ENCODE measurements around the gene BCAS3.

BCAS3 gene

GRCh38 chr17:61328351-61328750 lies 650.7 kb downstream of the BCAS3 start:
- no peak overlapping the region for H2AFZ ChIP-seq (ENCODE audit: low read depth)
- H3K27me3 ChIP-seq (ENCODE audit: insufficient read depth, low read depth): no peaks in the 10 kb centered on the region
- TF ChIP-seq, protein P1, sequence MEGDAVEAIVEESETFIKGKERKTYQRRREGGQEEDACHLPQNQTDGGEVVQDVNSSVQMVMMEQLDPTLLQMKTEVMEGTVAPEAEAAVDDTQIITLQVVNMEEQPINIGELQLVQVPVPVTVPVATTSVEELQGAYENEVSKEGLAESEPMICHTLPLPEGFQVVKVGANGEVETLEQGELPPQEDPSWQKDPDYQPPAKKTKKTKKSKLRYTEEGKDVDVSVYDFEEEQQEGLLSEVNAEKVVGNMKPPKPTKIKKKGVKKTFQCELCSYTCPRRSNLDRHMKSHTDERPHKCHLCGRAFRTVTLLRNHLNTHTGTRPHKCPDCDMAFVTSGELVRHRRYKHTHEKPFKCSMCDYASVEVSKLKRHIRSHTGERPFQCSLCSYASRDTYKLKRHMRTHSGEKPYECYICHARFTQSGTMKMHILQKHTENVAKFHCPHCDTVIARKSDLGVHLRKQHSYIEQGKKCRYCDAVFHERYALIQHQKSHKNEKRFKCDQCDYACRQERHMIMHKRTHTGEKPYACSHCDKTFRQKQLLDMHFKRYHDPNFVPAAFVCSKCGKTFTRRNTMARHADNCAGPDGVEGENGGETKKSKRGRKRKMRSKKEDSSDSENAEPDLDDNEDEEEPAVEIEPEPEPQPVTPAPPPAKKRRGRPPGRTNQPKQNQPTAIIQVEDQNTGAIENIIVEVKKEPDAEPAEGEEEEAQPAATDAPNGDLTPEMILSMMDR (conservative IDR thresholded peaks at IDR 0.05; ENCODE audit: low read depth, low read length): no peak
- H3K4me2 ChIP-seq: no peak overlapping the region
- no peaks in the 10 kb centered on the region for H3K4me1 ChIP-seq (ENCODE audit: low read depth, poor library complexity, severe bottlenecking)
- no peaks in the 10 kb centered on the region for H3K36me3 ChIP-seq (ENCODE audit: insufficient read depth)
- no peak overlapping the region for H3K27ac ChIP-seq
- no peaks in the 10 kb centered on the region for H4K20me1 ChIP-seq (ENCODE audit: insufficient read depth)
- no peak overlapping the region for H3K4me3 ChIP-seq (IDR thresholded peaks at IDR 0.05; ENCODE audit: insufficient read depth, low read depth, low read length)
- H3K9ac ChIP-seq: no peak overlapping the region
- H3K79me2 ChIP-seq (ENCODE audit: insufficient read depth, low read depth): no peaks in the 10 kb centered on the region

GRCh38 chr17:61330174-61331150 lies 652.8 kb downstream of the BCAS3 start:
- H3K79me2 ChIP-seq (ENCODE audit: insufficient read depth, low read depth): no peaks in the 10 kb centered on the region
- no peak overlapping the region for H3K27ac ChIP-seq
- H3K4me1 ChIP-seq (ENCODE audit: low read depth, poor library complexity, severe bottlenecking): no peaks in the 10 kb centered on the region
- no peaks in the 10 kb centered on the region for H4K20me1 ChIP-seq (ENCODE audit: insufficient read depth)
- no peak overlapping the region for H3K4me3 ChIP-seq (IDR thresholded peaks at IDR 0.05; ENCODE audit: insufficient read depth, low read depth, low read length)
- no peak overlapping the region for H3K9ac ChIP-seq
- H3K27me3 ChIP-seq (ENCODE audit: insufficient read depth, low read depth): no peaks in the 10 kb centered on the region
- H3K4me2 ChIP-seq: no peak overlapping the region
- H3K36me3 ChIP-seq (ENCODE audit: insufficient read depth): no peaks in the 10 kb centered on the region
- H2AFZ ChIP-seq (ENCODE audit: low read depth): no peak overlapping the region
- TF ChIP-seq, protein P1 (conservative IDR thresholded peaks at IDR 0.05; ENCODE audit: low read depth, low read length): no peak

DNA sequence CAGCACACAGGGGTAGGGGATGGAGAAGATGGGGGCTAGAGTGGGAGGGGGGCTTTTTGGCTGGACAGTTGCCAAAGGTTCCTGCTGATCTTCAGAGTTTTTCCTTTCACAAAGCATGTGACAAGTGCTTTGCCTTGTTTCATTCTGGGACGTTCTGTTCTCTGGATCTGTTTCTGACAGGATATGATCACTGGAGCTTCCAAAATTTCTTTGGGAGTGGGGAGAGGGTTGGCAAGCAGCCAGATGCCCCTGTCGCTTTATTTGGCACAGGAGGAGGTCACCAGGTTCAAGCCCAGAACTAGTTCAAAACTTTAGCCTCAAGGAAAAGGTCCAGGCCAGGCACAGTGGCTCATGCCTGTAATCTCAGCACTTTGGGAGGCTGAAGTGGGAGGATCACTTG lies 653.5 kb downstream of the BCAS3 start:
- Histone ChIP-seq H3K4me2 (no peak overlapping the region), H3K9ac (no peak overlapping the region), H3K4me3 (IDR thresholded peaks at IDR 0.05; ENCODE audit: insufficient read depth, low read depth, low read length) (no peak overlapping the region), H3K27ac (no peak overlapping the region), H2AFZ (ENCODE audit: low read depth) (no peak overlapping the region), H4K20me1 (ENCODE audit: insufficient read depth) (no peaks in the 10 kb centered on the region), H3K79me2 (ENCODE audit: insufficient read depth, low read depth) (no peaks in the 10 kb centered on the region), H3K36me3 (ENCODE audit: insufficient read depth) (no peaks in the 10 kb centered on the region), H3K27me3 (ENCODE audit: insufficient read depth, low read depth) (no peaks in the 10 kb centered on the region), H3K4me1 (ENCODE audit: low read depth, poor library complexity, severe bottlenecking) (no peaks in the 10 kb centered on the region)
- TF ChIP-seq, protein P1 (conservative IDR thresholded peaks at IDR 0.05; ENCODE audit: low read depth, low read length): no peak

DNA sequence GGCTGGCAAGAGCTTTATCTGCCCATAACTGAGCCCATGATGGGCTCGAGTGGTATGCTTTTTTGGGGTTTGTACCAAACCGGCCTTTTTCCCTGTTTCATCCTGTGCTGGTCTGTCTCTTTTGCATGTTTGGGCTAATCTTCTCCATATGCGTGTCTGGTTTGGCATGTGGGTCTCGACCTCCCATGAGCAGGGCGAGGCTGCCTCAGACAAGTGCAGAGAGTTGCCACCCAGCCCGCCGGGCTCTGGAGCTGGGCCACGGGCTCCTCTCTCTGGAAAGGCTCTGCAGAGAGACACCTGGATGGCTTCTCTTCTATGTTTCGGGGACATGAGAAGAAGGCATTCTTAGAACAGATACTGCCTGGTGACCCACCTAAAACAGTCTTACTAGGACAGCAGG lies 654.2 kb downstream of the BCAS3 start:
- Histone ChIP-seq H2AFZ (ENCODE audit: low read depth) (no peak overlapping the region), H3K4me1 (ENCODE audit: low read depth, poor library complexity, severe bottlenecking) (no peaks in the 10 kb centered on the region), H3K9ac (no peak overlapping the region), H4K20me1 (ENCODE audit: insufficient read depth) (no peaks in the 10 kb centered on the region), H3K79me2 (ENCODE audit: insufficient read depth, low read depth) (no peaks in the 10 kb centered on the region), H3K27me3 (ENCODE audit: insufficient read depth, low read depth) (no peaks in the 10 kb centered on the region), H3K27ac (no peak overlapping the region), H3K4me3 (IDR thresholded peaks at IDR 0.05; ENCODE audit: insufficient read depth, low read depth, low read length) (no peak overlapping the region), H3K4me2 (no peak overlapping the region), H3K36me3 (ENCODE audit: insufficient read depth) (no peaks in the 10 kb centered on the region)
- TF ChIP-seq, protein P1 (conservative IDR thresholded peaks at IDR 0.05; ENCODE audit: low read depth, low read length): no peak

Measured in KMS-11 (cell line).